Coronary artery (tissue), 2 donors: ENCODE measurements around the gene TMEM131L.

Experiments
- DNase-seq: peaks from one replicate; pipeline ENCODE4 v3.0.0-alpha.2; 2017; ENCODE audit warnings: low spot score
- H3K27ac ChIP-seq, 2 donors: fragments of 200-600 bp; sonication (generic); one replicate each; pipeline ENCODE4 v1.5.1; 2016 to 2019
- H3K4me3 ChIP-seq: fragments of 200-600 bp; sonication (generic); 2 replicates; pipeline ENCODE4 v1.5.1; 2016; ENCODE audit warnings: mild to moderate bottlenecking, moderate library complexity
- CTCF ChIP-seq: fragments of 200-600 bp; sonication (generic); IDR thresholded peaks from one replicate; pipeline ENCODE4 v1.5.1; 2019; ENCODE audit warnings: antibody characterized with exemption

The TMEM131L gene

GRCh38 chr4:153510252-153511001 lies 44.3 kb downstream of the TMEM131L start:
- Histone ChIP-seq H3K27ac (no peak overlapping the region), H3K4me3 (no peak overlapping the region)
- DNase-seq = no peak
- no peak for TF ChIP-seq CTCF

GRCh38 chr4:153511104-153511503 lies 44.9 kb downstream of the TMEM131L start:
- Histone ChIP-seq H3K4me3 (no peak overlapping the region), H3K27ac (no peak overlapping the region)
- TF ChIP-seq CTCF = no peak
- DNase-seq = no peak

GRCh38 chr4:153512162-153512852 lies 46.1 kb downstream of the TMEM131L start:
- TF ChIP-seq CTCF = no peak
- DNase-seq = no peak
- Histone ChIP-seq H3K4me3 (no peak overlapping the region), H3K27ac (peak overlapping the region; percentile 49 to 77)

GRCh38 chr4:153512952-153513500 lies 46.9 kb downstream of the TMEM131L start:
- Histone ChIP-seq H3K27ac (peak overlapping the region; percentile 49 to 77), H3K4me3 (no peak overlapping the region)
- DNase-seq = no peak
- no peak for TF ChIP-seq CTCF

- Histone ChIP-seq H3K27ac (peak overlapping the region; percentile 49 to 77), H3K4me3 (no peak overlapping the region)
- no peak for TF ChIP-seq CTCF
- no peak for DNase-seq
These were observed 47.4 kb downstream of the TMEM131L start for GRCh38 chr4:153513596-153513995.

- Histone ChIP-seq H3K27ac (peak overlapping the region; percentile 6 to 77), H3K4me3 (peak overlapping the region; percentile 15)
- TF ChIP-seq CTCF = no peak
- no peak for DNase-seq
These were observed 47.9 kb downstream of the TMEM131L start for GRCh38 chr4:153514001-153514526.
